Measurements from ENCODE around the gene THOC3. TPM values are rescaled to one million over a fixed set of nuclear protein-coding genes. Genes with fewer than 3 reads are reported as not detected.
"Not testable (repeated sequence)": the region's sequence is repeated elsewhere in the genome, so short reads cannot be mapped to it uniquely, and the experiment has no call there.

Gene THOC3
- total RNA-seq: 45.4 TPM

- not testable (repeated sequence) for DNase-seq
Observed at GRCh38 chr5:175967471-175968372, at the start of gene THOC3. Gene THOC3, minus strand, starts transcription at chr5:175968315. Its CDS starts 107 bp downstream, at chr5:175968208.

GRCh38 chr5:176017324-176017723 is 49.2 kb upstream of the THOC3 start:
- DNase-seq: not testable (repeated sequence)

- DNase-seq: not testable (repeated sequence)
Observed at GRCh38 chr5:176014360-176014759, 46.2 kb upstream of the THOC3 start.

- not testable (repeated sequence) for DNase-seq
Observed at GRCh38 chr5:176011088-176011487, 43.0 kb upstream of the THOC3 start.

- not testable (repeated sequence) for DNase-seq
Observed at GRCh38 chr5:176010202-176010601, 42.1 kb upstream of the THOC3 start.

- DNase-seq: not testable (repeated sequence)
Observed at GRCh38 chr5:176007220-176007619, 39.1 kb upstream of the THOC3 start.

- DNase-seq: not testable (repeated sequence)
Observed at GRCh38 chr5:176006819-176007218, 38.7 kb upstream of the THOC3 start.

DNA sequence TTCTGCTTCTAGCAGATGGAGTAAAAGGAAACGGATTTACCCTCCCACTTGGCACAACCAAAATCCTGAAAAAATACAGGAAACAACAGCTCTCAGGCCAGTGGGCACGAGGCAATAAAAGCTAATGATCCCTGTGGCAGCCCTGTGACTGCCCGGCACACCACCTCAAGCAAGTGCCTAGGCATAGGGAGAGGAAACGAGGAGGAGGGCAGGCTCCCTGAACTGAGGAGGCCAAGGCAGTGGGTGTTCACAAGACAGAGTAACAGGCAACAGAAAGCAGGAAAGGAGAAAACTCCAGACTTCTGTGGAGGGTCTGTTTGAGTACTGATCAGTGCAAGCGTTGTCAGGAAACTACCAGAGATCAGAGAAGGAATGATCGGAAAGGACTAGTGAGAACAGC is 29.9 kb upstream of the THOC3 start:
- not testable (repeated sequence) for DNase-seq

- not testable (repeated sequence) for DNase-seq
Observed at GRCh38 chr5:175997495-175997894, 29.4 kb upstream of the THOC3 start.

GRCh38 chr5:175996791-175997190 is 28.7 kb upstream of the THOC3 start:
- DNase-seq: not testable (repeated sequence)

DNA sequence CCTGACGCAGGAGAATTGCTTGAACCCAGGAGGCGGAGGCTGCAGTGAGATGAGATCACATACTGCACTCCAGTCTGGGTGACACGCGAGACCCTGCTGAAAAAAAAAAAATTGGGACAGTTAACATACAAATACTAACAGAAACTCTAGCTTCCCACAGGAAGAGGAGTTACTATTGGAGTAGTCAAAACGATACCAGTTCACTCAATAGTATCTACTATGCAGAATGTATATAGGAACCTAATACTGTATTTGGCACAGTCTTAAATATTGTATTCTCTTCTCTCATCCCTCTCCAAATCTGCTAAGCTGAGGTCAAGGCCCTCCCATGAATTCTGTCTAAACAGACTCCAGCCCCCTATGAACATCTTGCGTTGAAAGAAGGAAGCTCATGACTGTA is 27.4 kb upstream of the THOC3 start:
- DNase-seq: not testable (repeated sequence)

DNA sequence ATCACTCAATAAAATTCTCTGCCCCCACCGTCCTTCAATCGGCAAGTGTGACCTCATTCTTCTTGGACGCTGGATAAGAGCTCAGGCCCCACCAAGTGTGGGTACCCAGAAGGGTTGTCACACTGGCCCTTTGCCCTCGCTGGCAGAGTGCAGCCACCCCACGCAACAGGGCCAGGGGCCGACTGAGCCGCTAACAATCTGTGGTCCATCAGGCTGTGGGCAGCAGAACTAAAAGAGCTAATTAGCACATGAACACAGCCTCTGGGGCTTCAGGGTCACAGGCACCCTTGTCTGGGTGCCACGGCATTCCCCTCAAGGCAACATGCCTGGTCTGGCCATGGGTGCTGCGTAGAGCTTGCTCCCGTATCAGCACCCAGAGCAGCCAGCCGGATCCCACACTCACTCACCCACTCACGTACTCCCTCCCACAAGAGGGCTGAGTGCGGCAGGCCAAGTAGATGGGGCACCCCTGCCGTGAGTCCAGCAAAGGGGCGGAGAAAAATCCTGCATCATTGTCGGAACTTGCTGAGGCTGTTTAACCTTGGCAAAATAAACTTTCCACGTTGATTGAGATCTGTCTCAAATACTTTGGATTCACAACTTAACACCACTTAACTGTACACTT is 11.4 kb upstream of the THOC3 start:
- DNase-seq: not testable (repeated sequence)

DNA sequence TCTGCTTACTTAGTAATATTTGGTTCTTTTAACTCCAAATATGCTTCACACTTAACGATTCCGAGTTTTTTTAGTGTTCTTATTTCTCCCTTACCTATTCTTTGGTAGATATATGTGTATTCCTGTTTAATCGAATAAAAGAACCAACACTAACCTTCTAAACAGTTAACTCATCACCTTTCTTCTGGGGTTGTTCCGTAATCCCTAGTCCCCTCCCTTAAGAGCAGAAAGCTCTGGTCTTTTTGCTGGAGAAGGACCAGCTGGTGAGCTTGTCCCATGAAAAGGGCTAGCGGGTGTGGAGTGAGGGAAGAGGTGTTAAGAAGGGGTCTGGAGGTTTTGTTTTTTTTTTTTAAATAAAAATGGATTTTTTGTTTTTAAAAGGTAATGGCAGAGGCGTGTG is 266 bp upstream of the THOC3 start:
- DNase-seq: not testable (repeated sequence)

- DNase-seq: not testable (repeated sequence)
Observed at GRCh38 chr5:175962329-175962728, 5.8 kb downstream of the THOC3 start.

DNA sequence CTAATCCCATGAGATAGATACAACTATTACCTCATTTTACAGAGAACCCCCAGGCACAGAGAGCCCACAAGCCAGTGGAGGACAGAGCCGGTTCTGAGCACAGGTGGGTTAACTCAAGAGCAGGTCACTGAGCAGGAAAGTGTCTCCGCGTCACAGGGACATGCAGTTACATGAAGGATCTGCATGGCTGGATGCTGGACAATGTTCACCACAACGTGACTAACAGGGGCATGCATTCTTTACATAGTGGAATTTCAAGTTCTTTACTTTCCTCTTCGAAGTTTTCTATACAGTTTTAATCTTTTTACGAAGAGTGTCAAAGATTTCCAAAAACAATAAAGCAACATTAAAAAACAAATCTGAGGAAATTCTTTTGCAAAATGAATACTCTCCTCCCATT is 7.9 kb downstream of the THOC3 start:
- DNase-seq: not testable (repeated sequence)

DNA sequence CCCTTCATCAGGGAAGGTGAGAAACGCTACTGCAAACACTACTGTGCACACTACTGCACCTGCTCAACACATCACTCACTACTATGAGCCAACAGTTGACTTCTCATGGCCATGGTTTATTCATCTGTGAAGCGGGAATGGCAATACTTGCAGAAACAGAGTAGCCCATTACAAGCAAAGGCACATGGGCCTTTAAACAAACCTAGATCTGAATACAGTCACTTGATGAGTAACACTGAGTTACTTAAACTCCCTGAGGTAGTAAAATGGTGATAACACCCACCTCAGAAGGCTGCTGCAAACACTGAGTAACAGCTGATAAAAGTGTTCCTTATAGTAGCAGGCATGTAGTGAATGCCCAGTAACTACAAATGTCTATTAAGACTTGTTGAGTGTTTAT is 9.6 kb downstream of the THOC3 start:
- DNase-seq: not testable (repeated sequence)

DNA sequence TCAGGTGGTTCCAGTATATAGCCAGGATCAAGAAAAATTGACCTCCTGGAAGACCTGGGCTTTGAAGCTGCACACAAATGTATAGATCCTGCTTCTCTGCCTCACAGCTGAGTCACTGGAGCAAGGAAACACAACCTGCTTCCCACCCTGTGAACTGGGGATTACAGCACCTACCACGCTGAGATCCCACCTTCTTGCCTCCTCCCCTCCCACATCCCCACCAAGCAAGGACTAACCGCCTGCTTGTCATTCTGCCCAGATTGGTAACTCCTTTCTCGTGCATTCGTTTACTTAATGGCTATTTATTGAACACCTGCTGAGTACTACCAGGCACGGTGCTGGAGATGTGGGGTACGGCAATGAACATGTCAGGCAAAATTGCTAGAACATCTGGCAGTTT is 14.0 kb downstream of the THOC3 start:
- not testable (repeated sequence) for DNase-seq

GRCh38 chr5:175952810-175953209 is 15.3 kb downstream of the THOC3 start:
- DNase-seq: not testable (repeated sequence)

DNA sequence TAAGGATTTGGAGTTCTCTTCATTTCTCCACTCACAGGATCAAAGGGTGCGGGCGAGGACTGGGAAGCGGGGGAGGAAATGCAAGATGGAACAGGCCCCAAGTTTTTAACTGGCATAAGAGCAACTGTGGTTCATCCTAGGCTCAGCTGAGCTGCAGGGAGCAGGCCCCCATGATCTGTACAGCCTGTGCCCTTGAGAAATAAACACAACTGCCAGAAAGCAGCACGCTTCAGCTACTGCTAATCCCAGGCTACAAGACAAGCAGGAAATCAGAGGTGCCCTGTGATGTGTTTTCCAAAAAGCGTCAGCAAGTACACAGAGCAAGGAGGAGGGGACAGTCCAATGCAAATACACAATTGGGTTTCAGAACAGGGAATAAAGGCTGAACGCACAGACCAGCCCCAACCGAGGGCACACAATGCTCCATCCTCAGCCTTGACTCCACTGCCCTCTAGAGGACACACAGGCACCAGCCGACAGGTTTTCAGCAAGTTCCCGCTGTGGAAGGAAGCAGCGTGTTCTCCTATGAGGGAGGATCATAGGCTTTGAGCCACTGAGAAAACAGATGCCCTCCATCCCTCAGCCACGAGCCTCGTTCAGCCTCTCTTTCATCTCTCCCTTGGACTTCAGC is 16.7 kb downstream of the THOC3 start:
- DNase-seq: not testable (repeated sequence)

DNA sequence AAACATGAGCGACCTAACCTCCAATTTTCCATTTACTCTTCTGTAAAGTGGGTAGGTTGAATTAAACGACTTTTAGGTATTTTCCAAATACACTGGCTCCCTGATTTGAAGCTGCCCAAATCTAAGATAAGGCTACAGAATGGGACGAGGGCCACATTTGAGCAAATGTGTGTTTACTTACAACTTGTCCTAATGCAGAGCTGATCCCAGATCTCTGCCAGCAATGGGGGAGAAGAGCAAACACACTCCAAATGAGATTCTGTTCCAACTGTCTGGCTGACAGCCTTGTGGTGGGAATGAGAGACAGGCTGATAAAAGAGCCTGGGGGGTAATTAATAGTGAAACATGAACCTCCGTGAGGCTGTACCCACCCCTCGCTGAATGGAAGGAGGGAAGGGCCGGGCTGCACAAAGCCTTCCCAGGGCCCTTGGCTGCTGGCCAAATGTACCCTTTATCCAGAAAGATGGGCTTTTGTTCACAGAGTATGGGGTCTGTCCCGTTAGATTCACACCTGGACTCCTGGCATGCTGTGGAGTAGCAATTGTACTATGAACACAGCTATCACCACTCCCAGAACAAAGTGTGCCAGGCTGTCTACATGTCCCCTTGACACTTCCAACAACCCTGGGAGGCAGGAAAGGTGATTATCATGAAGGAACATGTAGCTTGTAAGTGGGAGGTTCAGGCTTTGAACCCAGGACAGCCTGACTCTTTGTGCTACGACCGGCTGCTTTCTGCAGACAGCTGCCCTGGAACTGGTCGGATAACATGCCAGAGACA is 19.6 kb downstream of the THOC3 start:
- not testable (repeated sequence) for DNase-seq

DNA sequence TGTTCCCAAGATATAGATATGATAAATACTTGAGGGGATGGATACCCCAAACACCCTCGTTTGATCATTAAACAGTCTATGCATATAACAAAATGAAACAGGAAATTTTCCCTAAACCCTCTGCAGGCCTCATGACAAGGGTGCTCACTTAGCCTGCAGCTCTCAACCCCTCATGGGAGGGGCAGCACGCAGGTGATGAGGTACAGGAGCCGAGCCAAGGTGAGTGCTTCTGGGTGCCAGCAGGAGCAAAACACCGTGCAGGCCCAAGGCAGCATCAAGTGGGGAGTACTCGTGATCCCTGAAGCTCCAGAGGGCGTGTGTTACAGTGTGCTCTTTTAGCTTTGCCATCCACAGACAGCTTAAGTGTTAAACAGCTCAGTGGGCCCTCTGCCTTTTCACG is 24.9 kb downstream of the THOC3 start:
- not testable (repeated sequence) for DNase-seq

GRCh38 chr5:175940632-175941031 is 27.5 kb downstream of the THOC3 start:
- not testable (repeated sequence) for DNase-seq
